HG02623 (cell line): ENCODE results near the gene TMEM117.
A peak's percentile ranks its signal among the peaks of the same experiment; 100 is the strongest.

Experiments
- ATAC-seq: cut with Tn5 transposase; IDR thresholded peaks from one replicate; pipeline ENCODE4 v1.9.1; 2021; ENCODE audit warnings: moderate library complexity; ENCODE audit not compliant: unreplicated experiment

Gene TMEM117

DNA sequence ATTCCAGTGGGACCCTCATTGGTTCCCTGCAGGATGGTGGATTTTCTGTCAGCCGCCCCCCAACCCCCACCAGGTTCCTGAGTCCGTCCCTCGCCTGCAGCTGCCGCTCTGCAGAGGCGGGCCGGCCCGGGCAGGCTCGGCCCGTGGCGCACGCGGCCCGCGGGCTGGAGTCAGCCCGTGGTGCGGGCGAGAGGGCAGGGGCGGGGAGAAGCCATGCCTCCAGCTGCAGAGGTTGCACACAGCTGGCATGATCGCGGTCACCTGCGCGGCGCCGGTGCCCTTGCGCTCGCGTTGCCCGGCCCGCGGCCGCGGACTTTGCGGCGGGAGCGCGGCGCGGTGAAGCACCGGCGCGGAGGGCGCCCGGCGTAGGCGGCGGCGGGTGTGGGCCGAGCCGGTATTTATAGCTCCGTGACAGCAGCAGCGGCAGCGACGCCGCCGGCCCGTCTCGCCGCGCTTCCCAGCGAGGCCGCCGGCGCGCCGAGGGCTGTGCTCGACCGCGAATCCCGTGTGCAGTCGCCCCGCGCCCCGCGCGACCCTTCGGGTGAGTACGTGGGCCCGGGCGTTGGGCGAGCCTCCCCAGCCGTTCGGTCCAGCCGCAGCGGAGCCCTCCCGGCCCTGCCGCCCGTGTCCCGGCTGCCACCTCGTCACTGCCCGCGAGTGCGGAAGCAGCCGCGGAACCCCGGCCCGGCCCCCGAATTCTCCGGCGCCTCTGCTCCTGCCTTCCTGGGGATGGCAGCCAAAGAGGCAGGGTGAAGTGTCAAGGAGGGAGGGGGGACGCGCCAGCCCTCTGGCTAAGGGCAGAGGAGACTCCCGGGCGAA, at the start of gene TMEM117:
TMEM117 (plus strand) TSS at position 426 of the 819 bp plus-strand sequence.
- peak; percentile 81 for ATAC-seq

DNA sequence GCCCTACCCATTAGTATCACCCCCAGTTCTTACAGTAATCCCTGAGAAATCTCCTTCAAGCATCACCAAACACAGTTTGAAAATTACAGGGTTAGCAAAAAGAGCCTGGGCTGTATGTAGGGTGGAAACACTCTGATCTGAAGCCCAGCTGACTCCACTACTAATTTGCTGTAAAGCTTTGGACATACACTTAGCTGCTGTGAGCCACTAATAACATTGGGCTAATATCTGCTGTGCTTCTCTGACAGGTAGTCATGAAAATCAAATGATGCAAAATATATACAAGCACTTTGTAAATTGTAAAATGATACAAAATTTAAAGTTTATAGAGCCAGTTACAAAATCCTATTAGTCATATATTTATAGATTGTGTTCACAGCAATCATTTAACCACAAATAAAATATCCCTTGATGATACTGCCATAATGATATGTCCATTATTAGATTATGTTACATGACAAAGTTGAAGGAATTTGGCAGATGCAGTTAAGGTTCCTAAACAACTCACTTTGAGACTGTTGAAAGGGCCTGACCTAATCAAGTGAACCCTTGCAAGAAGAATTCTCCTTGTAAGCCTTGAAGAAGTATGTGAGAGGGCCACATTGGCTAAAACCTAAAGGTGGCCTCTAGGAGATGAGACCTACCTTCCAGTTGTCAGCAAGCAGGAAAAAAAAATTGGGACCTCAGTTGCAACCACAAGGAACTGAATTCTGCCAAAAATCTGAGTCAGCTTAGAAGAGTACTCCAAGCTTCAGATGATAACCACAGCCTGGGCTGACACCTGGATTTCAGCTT, 48.8 kb upstream of the TMEM117 start:
- no peak for ATAC-seq

DNA sequence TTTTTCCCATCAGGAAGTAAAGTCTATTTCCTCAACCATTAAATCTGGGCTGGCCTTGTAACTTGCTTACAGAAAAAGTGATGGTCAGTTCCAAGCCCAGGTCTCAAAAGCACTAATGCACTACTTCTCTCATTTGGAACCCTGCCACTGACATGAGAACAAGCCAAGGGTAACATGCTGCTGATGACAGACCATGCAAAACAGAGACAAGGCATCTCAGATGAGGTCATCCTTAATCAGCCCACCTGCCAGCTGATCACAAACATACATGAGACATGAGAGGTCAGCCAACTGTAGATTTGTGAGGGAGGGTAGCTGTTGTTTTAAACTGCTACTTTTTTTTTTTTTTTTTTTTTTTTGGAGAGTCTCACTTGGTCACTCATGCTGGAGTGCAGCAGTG, 45.9 kb upstream of the TMEM117 start:
- no peak for ATAC-seq

DNA sequence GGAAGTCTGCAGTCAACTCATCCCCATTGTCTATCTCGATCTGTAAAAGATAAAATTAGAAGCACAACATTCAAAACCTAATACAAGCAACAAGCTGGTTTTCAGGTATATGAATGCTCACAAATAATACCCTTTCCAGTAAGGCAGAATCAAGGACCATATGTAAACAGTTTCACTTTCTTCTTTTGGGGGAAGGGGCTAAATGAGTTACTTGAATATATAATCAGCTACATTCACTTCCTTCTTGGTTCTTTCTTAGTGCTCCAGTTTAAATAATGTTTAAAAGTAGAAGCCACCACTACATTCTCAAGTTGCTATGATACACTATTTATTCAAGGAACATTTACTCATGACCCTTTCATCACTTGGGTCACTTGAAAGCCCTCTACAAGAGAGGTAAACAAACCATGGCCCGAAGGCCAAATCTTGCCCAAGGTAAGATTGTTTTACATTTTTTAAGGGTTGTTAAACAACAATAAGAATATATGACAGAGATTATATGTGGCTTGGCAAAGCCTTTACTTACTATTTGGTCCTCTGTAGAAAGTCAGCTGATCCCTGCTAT, 40.1 kb upstream of the TMEM117 start:
- peak; percentile 53 for ATAC-seq

DNA sequence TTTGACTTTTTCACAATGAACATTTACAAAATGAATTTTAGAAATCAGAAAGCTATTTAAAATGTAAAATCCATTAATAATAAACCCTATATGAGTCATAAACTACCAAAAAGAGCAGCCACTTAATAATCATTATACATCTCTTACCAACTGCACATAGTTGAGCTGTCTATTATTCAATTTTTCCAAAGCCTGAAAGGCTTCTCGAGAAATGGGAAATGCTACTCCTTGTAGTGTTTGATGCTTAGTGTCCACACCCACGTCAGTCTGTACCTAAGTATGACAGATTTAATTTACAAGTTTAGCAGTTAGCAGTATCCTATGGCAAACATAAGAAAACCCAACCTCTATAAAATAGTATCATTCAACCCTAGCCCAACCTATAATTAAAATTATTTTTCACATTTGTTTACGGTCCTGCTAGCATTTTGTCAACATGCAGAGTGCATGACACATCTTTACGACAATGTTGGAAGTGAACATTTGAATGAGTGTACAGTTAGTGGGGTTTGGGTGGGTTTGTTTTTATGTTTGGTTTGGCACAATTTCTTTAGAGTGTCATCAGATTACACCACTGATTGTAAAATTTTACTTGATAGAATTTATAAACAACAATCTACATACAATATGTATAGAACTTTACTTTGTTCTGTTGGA, 38.2 kb upstream of the TMEM117 start:
- no peak for ATAC-seq

DNA sequence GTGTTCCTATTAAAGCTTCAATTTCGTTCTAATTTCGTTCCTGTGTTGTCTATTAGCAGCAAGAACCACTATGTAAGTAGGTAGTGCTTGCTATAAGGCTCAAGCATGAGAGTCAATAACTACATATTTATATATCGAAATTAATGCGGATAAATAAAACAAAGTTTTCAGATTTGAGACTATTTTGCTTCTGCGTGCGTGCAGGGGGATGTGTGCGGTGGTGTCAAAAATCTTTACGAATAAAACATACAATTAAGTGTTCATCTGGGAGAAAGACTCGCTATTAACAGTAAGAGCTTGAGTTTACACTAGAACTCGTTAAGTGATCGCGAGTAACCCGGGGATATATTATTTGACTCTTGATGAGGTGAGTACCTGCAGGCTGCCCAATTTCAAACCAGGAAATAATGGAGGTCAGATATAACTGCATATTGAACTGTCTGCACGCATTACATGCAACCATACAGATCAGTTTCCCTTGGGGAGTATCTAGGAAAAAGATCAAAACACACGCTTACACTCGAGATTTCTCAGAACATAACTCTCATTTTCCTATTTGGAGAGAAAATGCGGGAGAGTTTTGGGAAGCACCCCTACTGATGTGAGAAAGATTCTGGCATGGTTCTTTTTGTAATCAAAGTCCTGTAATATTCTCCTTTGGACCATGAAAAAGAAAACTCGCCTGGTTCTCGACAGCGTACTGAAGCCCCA, 30.6 kb upstream of the TMEM117 start:
- no peak for ATAC-seq

DNA sequence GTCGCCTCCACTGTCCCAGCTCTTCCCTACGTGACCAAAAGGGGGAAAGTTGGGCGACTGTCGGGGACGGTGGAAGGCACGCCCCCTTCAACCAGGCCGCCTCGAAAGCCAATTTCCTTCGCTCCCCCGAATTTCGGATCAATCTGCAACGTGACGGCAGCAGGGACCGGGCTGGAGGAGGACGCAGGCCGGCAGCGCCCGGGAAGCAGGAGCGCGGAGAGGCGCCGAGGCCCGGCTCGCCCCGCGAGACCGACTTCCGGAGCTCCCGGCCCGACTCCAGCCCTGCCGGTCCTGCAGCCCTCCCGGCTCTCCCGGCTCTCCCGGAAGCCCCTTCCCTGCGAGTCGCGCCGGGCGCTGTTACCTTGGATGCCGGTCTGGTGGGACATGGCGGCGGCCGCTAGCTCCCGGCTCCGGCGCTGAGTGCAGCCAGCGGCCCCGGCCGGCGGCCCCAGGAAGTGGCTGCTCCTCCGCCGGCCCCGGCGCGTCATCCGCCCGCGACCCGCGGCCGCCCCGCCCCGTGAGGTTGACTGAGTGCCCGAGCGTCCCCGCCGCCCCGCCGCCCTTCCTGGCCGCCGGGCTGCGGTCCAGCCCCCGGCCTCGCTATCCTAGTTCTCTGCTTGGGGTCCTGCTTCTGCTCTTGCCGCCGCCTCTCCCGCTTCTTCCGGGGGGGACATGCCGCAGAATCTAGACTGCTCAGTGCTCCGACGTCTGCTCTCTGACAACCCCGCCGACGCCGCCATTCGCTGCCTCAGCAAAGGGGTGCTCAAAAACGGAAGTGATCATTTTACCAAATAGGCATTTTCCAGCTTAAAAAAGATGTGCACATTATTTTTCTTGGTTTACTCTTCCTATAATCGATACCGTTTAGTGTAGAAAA, 29.8 kb upstream of the TMEM117 start, which contains the start of gene TWF1:
TWF1 (minus strand) TSS at position 458 of the 877 bp plus-strand sequence; CDS start at position 386, 72 bp downstream.
- ATAC-seq, result peak; percentile 94

DNA sequence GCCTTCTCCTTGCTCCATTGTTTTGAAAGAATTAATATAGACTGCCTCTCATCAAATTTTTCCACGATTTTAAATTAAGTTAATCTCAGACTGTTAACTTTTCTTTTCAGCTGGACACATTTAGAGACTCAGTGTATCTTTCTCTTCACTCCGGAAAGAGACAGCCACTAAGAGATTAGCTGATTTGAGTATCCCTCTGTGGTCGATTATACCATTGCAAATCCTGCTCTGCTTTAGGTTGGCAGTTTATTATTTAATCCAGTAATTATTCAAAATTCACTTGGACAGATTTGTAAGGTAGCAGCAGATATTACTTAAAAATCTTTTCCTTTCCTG, 29.2 kb upstream of the TMEM117 start:
- ATAC-seq, result no peak

DNA sequence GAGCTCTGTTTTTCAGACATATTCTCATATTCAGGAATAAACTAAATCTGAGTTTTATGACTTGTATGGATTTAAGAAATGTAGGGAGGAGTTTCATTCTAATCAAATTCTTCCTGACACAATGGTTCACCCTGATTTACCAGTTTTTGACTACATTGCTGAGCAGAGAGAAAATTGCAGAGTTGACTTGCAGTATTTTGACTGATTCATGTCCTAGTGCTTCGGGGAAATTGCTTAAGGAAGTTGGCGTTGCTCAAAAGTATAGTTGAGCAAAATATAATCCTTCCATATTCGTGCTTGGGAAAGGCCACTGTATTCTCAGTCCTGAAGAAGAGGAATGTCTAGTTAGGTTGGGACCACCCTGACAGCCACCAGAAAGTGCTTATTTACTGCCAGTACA, 28.5 kb upstream of the TMEM117 start:
- no peak for ATAC-seq

DNA sequence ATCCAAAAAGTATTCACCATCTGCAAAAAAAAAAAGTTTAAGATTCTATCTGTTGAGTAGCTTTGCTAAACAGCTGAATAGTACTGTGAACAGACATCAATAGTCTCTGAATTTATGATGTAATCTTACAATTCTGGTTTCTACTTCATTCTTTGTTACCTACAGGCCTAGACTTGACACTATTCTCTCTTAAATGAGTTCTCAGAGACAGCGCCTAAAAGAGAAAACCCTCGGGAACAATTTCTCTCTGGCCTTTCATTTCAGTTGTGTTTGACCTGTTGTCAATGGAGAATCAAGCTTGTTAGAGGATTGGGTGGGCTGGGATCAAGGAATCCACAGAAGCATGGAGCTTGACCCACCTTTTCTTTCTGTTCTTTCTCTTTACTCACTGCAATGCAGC, 23.8 kb upstream of the TMEM117 start:
- ATAC-seq, result no peak

DNA sequence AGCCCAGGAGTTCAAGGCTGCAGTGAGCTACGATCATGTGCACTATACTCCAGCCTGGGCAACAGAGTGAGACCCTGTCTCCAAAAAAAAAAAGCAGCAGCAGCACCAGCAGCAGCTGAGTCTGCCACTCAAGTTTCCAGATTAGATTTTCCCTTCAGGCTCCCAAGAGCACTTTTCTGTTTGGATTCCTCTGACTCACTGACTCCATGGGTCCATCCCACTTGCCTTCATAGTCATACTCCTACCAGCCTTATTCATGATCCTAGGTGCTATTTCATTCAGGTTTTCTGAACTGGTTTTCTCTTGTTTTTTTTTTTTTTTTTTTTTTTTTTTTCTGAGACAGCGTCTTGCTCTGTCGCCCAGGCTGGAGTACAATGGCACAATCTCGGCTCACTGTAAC, 23.0 kb upstream of the TMEM117 start:
- ATAC-seq, result no peak

DNA sequence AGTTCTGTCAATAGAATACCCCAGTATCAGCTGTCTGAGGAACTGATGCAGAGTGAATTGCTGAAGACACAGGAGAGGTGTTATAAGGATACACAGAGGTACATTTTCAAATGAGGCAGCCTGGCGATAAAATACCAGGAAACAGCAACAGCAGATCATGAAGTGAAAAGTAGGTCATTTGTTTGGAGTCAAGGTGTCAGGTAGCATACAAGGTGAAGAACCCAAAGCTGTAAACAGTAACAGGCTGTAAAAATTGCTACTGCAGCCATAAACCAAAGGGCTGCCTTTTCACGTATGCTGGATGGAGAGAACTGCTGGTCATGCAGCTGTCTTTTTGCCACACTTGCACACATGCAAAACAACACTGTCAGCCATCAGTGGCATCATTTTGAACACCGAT, 20.5 kb upstream of the TMEM117 start:
- ATAC-seq, result no peak

DNA sequence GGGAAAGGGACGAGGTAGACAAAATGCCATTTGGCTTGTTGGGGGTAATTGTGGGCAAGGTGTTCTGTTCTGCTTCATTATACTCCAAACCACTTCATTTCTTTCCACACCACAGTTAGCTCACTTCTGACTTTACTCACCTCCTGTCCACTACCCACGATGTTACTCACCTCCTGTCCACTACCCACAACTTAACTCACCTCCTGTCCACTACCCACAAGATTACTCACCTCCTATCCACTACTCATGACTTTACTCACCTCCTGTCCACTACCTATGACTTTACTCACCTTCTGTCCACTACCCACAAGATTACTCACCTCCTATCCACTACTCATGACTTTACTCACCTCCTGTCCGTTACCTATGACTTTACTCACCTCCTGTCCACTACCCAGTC, 19.7 kb upstream of the TMEM117 start:
- no peak for ATAC-seq

DNA sequence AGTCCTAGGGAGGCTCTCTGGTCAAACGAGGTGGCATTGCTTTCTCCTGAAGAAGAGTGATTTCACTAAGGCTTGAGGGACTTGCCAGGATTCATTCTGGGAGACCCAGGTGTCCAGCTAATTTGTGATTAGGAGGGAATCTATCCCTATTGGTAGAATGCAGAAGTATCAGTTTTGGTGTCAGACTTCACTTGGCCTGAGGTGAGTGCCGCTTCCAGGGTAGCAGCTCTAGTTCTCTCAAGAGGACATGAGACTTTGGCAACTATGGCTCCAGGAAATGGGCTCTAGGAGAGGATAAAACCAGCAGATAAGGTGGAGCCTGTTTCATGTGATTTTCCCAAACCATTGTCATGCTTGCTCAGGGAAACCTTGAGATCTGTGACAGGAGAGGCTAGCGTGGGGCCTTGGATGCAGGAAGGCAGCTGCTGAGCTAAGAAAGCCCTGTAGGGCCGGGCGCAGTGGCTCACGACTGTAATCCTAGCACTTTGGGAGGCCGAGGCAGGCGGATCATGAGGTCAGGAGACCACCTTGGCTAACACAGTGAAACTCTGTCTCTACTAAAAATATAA, 11.6 kb upstream of the TMEM117 start:
- no peak for ATAC-seq

DNA sequence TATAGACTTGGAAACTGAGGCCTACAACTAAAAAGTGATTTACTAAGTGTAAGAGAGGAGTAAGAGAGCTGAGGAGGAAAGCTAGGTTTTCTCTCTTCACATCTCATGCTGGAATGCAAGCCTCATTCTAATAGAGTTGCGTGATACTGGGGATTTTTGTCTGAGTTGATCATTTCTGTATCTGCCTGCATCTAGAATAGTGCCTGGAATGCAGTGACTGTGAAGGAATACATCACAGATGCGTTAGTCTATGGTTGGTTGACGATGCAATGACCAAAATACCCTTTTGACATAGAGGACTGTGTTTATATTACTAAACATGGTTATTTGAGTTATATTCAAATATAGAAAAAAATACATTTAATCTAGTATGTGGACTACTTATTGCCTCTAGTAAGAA, 9.2 kb upstream of the TMEM117 start:
- no peak for ATAC-seq

DNA sequence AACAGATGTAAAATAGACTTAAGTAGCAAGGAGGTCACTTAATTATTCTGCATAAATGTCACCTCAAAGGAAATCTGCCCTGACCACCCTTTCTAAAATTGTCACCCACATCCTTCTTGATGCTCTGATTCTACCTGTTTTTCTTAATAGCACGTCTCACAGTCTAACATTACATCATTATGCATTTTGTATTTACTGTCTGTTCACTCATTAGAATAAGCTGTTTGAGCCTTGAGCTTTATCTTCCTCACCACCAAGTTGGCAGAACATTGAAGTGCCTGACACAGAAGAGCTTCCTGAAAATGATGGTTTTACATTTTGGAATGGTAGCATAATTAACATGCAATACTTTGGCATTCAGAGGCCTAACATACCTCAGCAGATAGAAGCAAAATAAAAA, 8.8 kb upstream of the TMEM117 start:
- ATAC-seq, result no peak

DNA sequence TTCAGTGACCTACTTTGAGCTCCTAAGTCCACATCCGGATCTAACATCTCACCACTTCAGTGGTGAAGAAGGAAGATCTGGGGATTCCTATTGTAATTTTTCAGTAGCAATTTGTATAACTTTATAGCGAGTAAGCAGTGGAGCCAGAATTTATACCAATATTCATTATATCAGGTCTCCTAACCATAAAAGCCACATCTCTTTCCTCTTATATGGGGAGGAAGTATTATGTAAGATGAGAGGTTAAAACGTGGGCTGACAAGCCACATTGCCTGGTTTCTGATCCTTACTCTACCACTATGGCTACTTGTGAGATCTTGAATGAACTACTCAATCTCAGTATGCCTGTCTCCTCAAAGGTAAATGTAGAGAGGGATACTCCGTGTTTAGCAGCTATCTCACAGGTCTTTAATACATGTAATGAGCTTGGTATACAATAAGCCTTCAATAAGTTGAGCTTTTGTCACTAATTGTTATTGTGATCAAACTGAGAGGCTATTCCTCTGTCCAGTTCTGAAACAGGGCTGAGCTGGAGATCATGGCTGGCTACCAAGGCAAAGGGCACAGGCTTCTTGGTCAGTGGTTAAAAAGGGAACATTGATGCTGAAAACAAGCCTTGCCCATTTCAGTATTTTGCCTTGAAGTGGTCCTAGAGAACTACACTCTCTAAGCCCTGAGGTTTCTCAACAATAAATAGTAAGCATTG, 3.3 kb upstream of the TMEM117 start:
- ATAC-seq, result no peak

DNA sequence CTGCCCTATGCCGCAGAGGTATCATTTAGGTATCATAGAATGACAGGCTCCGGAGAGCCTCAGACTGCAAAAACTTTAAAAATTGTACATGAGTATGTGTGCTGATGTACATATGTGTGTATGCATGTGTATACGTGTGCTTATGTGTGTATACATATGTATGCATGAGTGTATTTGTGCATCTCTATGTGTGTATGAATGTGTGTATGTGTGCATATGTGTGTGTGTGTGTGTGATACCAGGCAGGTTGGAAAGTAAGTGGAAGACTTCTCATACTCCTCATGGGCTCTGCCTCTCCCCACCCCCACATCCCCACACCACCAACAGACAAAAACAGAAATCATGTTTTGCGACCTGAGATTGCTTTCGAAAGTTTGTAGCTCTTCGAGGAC, 621 bp upstream of the TMEM117 start:
- ATAC-seq, result peak; percentile 3

DNA sequence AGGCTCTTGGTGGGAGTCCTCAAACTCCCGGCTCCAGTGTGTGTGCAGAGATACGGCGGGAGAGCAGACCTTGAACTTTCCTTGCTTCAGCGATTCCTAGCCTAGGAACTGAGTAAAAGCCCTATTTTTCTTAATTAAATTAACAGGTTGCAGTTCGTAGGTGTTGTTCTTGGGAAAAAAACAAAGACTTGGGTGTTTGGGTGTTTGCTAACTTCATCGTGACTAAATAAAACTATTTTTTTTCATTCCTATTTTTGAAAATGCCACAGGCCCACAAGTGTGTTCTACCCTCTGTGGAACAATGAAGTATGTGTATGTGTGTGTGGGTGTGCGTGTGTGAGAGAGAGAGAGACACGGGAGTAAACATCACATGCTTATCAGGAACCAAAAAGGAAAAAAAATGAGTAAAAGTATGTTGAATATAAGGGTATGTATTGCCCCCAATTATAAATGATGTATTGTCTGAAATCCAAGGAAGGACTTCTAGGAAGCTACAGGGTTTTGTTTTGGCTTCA, 651 bp downstream of the TMEM117 start:
- no peak for ATAC-seq
